Measurements from ENCODE around the gene PPP4R2.
"Not testable (repeated sequence)": the region's sequence is repeated elsewhere in the genome, so short reads cannot be mapped to it uniquely, and the experiment has no call there.

PPP4R2 gene

GRCh38 chr3:73026111-73026759 lies 29.6 kb downstream of the PPP4R2 start:
- DNase-seq: no peak

DNA sequence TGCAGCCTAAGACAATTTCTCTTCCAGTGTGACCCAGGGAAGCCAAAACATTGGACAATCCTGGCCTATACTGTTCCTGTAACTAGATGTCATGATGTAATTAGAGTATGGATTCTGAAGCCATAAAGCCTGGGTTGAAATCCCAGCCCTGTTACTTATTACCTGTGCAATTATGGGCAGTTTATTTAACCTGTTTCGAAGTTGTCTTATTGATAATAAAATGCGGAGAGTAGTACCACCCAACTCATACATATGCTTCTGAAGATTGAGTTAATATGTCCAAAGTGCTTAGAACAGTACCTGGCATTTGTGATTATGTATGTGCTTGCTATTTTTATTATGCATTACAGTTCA lies 30.1 kb downstream of the PPP4R2 start:
- DNase-seq: no peak

DNA sequence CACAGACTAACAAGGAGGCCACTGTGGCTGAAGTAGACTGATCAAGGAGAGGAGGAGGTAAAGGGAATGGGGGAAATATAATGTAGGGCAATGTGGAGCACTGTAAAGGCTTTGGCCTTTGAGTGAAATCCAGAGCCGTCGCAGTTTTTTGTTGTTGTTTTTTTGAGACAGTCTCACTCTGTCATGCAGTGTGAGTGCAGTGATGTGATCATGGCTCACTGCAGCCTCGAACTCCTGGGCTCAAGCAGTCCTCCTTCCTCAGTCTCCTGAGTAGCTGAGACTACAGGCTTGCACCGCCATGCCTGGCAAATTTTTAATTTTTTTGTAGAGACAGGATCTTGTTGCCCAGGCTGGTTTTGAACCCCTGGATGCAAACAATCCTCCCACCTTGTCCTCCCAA lies 32.2 kb downstream of the PPP4R2 start:
- no peak for DNase-seq

DNA sequence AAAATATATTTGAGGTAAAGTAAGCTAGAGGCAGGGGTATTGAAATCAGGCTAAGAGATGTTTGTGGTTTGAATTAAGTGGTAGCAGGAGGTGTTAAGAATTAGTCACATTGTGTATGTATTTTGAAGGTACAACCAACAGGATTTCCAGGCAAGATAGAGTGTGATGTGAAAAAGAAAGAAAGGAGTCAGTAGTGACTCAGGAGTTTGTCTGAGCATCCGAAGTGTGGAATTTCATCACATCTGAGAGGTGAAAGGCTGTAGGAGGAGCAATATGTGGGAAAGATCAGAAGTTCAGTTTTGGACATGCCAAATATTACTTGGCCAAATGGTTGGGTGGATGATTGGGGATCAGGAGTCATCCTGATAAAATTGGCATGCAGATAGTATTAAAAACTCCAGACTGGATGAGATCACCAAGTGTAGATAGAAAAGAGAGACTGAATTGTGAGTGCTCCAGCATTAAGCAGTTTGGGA lies 32.7 kb downstream of the PPP4R2 start:
- DNase-seq: no peak

GRCh38 chr3:73030073-73030597 lies 33.5 kb downstream of the PPP4R2 start:
- no peak for DNase-seq

GRCh38 chr3:73031573-73032103 lies 35.0 kb downstream of the PPP4R2 start:
- no peak for DNase-seq

DNA sequence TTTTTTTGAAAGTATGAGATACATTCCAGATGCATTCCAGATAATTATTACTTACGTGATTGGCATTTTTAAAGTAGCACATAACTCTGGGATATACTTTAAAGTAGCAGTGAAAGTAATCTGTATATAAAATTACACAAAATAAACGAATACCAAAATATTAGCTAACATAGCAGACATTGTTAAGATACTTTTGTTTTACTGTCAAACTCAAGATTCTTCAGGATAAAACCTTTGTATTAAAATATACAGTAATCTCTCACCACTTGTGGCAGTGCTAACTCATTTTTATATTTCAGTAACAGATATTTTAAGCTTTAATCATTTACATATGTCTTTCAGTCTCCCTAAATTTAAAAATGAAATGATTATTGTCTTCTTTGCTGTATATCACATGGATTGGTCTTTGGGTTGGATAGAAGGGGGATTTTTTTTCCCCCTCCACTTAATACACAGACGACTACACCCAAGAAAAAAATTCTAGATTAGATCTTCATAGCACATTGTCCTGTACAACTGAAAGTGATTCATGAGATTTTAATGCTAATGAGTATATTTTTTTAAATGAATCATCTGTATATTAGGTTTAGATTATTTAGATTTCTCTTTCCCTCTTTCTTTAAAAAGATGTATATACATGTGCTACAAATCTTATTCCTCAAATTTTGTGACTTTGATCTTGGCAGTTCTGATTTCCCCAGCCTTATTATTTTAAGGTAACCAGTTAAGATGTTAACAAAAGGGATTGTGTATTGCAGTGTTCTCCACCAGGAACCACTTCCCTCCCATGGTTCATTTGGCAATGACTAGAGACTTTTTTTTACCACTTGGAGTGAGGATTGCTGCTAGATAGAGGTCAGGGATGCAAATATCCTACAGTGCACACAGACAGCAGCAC lies 40.3 kb downstream of the PPP4R2 start:
- no peak for DNase-seq

DNA sequence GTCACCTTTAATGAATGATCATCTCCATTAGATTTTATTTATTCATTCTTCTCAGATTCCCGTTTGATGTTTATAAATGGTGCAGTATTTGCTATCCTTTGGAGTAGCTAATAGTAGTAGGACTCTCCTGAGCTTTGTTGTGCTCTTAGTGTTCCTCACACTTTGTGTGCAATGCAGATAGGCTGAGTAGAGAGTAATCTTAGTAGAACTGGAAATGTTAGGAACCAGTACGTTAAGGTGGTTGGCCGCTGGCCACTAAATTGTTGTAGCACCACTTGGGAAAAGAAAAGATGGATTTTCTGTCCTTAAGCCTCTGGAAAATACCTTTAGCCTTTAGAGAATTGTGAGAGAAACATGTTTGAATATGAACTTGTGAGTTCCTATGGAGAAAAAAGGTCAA lies 44.9 kb downstream of the PPP4R2 start:
- DNase-seq: no peak

DNA sequence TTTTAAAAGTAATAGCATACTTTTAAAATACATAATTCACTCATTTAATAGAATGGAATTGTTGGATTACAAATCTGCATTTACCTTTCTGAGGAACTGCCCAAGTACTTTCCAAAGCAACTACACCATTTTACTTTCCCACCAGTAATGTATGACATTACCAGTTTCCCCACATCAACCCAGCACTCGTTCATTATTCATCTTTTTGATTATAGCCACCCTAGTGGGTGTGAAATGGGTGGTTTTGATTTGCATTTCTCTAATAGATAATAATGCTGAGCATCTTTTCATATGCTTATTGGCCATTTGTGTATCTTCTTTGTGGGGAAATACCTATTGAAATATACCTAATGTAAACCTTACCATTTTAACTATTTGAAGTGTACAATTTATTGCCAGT lies 46.8 kb downstream of the PPP4R2 start:
- DNase-seq: no peak

DNA sequence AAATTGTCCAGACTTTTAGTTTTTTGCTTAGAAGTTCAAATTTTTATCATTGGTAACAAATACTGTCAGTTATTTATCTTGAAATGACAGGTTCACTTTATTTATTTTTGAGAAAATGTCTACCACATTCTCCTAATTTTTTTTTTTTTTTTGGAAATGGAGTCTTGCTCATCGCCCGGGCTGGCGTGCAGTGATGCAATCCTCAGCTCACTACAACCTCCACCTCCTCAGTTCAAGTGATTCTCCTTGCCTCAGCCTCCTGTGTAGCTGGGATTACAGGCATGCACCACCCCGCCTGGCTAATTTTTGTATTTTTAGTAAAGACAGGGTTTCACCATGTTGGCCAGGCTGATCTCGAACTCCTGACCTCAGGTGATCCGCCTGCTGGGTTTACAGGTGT lies 48.8 kb downstream of the PPP4R2 start:
- DNase-seq: no peak

DNA sequence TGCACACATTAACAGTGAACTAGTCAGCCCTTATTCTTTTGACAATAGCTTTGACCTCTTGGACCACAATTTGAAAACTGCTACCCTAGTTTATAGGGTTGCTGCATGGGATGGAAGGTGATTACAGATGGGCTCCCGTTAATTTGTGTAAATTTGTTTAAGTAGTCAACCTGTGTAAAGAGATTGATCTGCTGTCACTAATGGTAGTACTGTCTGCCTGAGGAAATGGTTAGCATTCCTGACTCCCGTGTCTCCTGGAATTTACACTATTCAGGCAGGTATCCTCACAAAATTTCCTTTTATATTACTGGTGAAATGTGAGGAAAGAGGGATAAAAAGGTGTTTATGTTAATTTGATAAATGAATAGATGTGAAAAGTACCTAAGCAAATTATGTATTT lies 49.6 kb downstream of the PPP4R2 start:
- peak; percentile 22 for DNase-seq

DNA sequence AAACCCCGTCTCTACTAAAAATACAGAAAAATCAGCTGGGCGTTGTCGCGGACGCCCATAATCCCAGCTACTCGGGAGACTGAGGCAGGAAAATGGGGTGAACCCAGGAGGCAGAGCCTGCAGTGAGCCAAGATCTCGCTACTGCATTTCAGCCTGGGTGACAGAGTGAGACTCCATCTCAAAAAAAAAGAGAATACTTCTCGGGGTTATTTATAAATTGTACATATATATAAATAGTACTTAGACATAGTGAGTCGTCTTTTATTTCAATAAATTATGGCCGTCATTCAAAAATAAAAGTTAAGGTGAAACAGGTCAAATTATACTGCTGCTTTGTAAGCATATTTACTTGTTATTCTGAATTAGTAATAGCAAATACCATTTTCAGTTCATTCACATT lies 52.7 kb downstream of the PPP4R2 start:
- no peak for DNase-seq

- DNase-seq: no peak
These were observed 56.2 kb downstream of the PPP4R2 start for GRCh38 chr3:73052857-73053256.

GRCh38 chr3:73055583-73055982 lies 59.0 kb downstream of the PPP4R2 start:
- DNase-seq: no peak

DNA sequence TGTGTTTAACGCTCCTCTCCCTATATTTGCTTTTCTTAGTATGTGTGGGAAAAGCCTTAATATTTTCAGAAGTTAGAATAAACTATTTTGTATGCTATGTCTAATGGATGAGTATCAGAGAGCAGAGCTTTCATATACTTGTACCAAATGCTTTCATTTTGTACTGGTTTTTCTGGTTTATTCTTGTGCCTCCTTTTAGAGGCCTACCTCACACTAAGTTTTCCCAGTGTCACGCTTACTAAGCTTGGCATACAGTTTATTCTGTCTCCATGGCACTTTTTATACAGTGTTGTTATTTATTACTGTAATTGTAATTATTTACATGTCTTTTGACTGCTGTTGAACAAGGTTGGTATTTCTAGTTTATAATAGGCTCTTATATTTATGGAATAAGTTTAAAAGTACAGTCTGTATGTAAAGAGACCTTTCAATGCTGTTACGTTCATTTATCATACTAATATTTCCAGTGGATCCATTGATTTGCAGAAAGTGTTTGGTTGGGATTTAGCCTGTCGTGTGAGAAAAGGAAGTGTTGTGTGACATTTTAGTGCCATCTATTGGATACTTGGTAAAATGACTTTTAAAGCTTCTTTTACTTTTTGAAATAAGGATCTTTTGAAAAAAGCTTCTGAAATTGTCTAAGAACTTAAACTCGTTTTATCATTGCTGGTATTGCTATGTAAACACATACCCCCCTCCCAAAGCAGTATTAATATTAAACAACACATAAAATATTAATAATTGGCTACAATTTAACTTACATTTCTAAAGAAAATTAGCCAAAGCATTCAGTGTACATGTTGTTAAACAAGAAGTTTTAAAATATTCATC lies 59.6 kb downstream of the PPP4R2 start:
- peak; percentile 64 for DNase-seq

- no peak for DNase-seq
These were observed 60.2 kb downstream of the PPP4R2 start for GRCh38 chr3:73056845-73057150.

DNA sequence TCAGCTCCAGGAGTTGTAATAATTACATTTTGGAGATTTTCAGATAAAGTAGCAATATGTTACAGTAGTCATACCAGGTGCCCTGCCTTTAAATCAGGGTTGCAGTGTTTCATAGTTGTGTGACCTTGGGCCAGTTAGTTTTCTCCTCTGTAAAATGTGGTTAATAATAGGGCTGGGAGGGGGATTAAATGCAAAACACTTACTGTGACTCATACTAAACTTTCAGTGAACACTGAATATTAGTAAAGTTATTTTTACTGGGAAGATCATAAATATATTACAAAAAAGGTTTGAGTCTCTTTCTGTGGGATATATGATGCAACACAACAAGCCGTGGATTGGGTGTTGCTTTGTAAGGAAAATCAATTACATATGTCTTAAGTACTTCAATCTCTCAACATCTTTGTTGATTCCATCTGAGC lies 63.7 kb downstream of the PPP4R2 start:
- no peak for DNase-seq

DNA sequence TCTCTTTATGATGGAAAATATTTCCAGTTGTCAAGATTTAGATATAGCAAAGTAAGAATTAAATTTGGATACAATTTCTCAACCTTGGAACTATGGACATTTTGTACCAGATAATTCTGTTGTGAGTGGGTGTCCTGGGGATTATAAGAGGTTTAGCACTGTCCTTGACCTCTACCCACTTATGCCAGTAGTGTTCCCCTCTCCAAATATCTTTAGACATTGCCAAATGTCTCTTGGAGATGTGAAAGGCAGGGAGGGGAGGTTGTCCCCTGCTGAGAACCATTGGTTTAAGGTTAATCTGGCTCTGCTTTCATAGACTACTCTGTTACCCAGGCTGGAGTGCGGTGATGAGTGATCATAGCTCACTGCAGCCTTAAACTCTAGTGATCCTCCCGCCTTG lies 64.8 kb downstream of the PPP4R2 start, which contains the start of gene EBLN2:
EBLN2 (plus strand) TSS at position 244 of the 400 bp plus-strand sequence. CDS start 423 bp downstream, outside the sequence.
- no peak for DNase-seq

DNA sequence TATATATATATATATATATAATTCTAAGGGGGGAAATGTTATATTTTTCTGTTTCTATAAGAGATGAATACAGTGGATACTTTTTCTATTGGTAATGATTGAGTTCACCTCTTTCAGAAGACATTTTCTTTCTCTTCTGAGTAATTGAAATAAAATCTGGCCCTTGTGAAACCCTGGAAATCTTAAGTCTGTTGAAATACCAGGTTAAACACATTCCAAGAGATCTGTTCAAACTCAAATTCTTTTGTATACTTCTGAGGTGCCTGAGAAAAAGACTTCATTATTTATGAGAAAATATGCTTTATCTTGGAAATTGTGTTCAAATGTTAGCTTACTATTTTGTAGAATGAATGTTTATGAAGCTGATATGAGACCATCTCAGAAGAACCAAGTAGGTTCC lies 69.6 kb downstream of the PPP4R2 start:
- not testable (repeated sequence) for DNase-seq

- DNase-seq: no peak
These were observed 71.8 kb downstream of the PPP4R2 start for GRCh38 chr3:73068419-73068818.

DNA sequence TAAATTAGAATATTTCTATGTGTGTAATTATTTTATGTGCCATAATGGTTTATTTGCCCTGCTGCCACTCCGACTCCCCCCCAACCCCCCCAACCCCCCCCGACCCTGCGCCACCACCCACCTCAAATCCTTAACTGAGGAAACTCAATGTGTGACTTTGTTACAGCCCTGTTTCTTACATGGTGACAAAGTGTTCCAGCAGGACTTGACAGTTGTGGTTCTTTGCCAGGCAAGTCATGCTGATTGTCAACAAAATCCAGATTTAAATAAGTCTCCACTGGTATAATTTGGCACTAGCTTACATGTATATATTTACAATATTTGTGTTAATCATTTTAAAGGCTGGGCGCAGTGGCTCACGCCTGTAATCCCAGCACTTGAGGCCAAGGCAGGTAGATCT lies 72.6 kb downstream of the PPP4R2 start:
- DNase-seq: no peak

- DNase-seq: no peak
These were observed 73.3 kb downstream of the PPP4R2 start for GRCh38 chr3:73069775-73070444.

Measured in hematopoietic multipotent progenitor cell treated with erythropoietin and hydrocortisone succinate and interleukin-3 and kit ligand, for 6 days (in vitro differentiated cells).